IPS DF 19.7 (cell line): ENCODE measurements around the gene CD247.
"Not testable (repeated sequence)": the region's sequence is repeated elsewhere in the genome, so short reads cannot be mapped to it uniquely, and the experiment has no call there.

ENCODE experiments used
- DNase-seq: peaks from one replicate; pipeline ENCODE4 v3.0.0-alpha.2; 2013; ENCODE audit warnings: low read depth, low spot score

The CD247 gene

GRCh38 chr1:167518331-167518700 lies at the start of gene CD247:
TSS of gene CD247 (minus strand) at chr1:167518529. CDS start at chr1:167518465, 64 bp downstream.
- no peak for DNase-seq

- no peak for DNase-seq
These were observed 49.3 kb upstream of the CD247 start for GRCh38 chr1:167567663-167568062.

GRCh38 chr1:167566766-167567165 lies 48.4 kb upstream of the CD247 start:
- no peak for DNase-seq

- DNase-seq: no peak
These were observed 47.6 kb upstream of the CD247 start for GRCh38 chr1:167565922-167566321.

- no peak for DNase-seq
These were observed 46.4 kb upstream of the CD247 start for GRCh38 chr1:167564612-167565270.

- DNase-seq: no peak
These were observed 45.4 kb upstream of the CD247 start for GRCh38 chr1:167563579-167564246.

- DNase-seq: no peak
These were observed 44.4 kb upstream of the CD247 start for GRCh38 chr1:167562702-167563101.

GRCh38 chr1:167561753-167562152 lies 43.4 kb upstream of the CD247 start:
- no peak for DNase-seq

- DNase-seq: no peak
These were observed 37.8 kb upstream of the CD247 start for GRCh38 chr1:167555971-167556714.

- not testable (repeated sequence) for DNase-seq
These were observed 36.7 kb upstream of the CD247 start for GRCh38 chr1:167555072-167555471.

- DNase-seq: no peak
These were observed 35.9 kb upstream of the CD247 start for GRCh38 chr1:167554028-167554779.

GRCh38 chr1:167553136-167554027 lies 35.1 kb upstream of the CD247 start, which contains the start of gene CREG1:
TSS of gene CREG1 (minus strand) at chr1:167553762.
- peak; percentile 80 for DNase-seq

- DNase-seq: no peak
These were observed 33.0 kb upstream of the CD247 start for GRCh38 chr1:167551362-167551761.

GRCh38 chr1:167548059-167548932 lies 30.0 kb upstream of the CD247 start:
- no peak for DNase-seq

- DNase-seq: no peak
These were observed 28.6 kb upstream of the CD247 start for GRCh38 chr1:167546935-167547334.

GRCh38 chr1:167545349-167545748 lies 27.0 kb upstream of the CD247 start:
- DNase-seq: no peak

GRCh38 chr1:167544447-167545093 lies 26.2 kb upstream of the CD247 start:
- no peak for DNase-seq

GRCh38 chr1:167543199-167543990 lies 25.1 kb upstream of the CD247 start:
- DNase-seq: no peak
